HTERT RPE-1 (cell line): ENCODE measurements around the gene SELPLG.
"Not testable (repeated sequence)": the region's sequence is repeated elsewhere in the genome, so short reads cannot be mapped to it uniquely, and the experiment has no call there.

Experiments used
- in situ Hi-C: fragments of 300-500 bp; cut with MboI; formaldehyde crosslinking; loops from 4 replicates; pipeline ENCODE4 v1.14.3; 2020; ENCODE audit warnings: low sequenced_read_pairs

The SELPLG gene

DNA sequence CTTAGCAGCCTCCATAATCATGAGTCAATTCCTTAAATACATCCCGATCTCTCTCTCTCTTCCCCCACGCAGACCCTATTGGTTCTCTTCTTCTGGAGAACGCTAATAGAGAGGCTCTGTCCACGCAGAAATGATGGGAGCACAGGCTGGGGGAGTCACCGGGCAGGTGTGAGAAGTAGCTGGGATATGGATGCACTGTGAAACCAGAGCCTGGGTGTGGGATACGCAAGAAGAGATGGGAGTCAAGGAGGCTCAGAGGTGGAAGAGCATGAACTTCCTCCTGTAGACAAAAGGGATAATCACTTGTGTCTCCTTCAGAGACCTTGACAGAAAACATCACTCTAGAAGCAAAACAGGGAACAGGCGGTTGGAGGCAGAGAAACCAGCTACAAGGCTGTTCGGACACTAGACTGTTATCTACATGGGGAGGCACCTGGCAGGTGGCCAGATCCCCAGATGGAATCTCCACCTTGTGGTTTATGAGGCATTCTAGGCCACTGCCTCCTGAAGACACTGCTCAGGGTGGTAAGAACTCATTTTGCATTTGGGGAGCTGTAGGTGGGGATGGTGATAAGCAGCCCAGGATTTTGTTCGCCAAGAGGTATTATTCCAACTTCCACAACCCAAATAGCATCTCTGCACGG lies 7.2 kb upstream of the SELPLG start:
- in situ Hi-C loops: no loop called here

GRCh38 chr12:108638997-108639822 lies 5.5 kb upstream of the SELPLG start:
- in situ Hi-C loops: no loop called here

GRCh38 chr12:108638141-108638827 lies 4.6 kb upstream of the SELPLG start:
- in situ Hi-C loops: no loop called here

- in situ Hi-C loops: no loop called here
These were observed 3.7 kb upstream of the SELPLG start for GRCh38 chr12:108637222-108637971.

DNA sequence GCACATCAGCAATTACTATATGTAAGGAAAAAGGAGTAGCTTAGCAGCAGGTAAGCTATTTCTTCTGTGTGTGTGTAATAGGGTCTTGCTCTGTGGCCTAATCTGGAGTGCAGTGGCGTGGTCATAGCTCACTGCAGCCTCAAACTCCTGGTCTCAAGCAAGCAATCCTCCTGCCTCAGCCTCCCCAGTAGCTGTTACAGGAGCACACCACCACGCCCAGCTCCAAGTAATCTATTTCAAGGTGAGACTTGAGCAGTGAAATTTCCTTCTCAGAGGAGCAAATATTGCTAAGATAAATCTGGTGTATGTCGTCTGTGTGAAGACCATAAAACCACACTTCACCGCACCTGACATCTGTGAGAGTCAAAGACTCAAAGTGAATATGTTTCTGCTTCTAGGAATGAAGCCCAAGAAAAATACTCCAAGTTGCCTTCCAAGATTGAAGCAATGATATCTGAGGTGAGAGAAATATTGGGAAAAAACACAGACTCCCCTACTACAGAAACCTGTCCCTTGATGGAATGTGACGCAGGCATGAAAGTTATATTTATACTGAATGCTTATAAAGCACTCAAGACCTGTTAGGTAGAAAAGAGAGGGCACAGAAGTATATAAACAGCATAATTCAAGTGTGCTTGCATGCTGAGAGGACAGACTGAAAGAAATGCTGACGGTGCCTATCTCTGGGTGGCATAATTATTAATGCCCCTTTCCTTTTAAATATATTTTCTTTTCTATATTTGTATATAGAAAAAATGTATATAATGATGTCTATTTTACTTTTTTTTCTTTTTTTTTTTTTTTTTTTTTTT lies 2.5 kb upstream of the SELPLG start:
- in situ Hi-C loops: no loop called here

DNA sequence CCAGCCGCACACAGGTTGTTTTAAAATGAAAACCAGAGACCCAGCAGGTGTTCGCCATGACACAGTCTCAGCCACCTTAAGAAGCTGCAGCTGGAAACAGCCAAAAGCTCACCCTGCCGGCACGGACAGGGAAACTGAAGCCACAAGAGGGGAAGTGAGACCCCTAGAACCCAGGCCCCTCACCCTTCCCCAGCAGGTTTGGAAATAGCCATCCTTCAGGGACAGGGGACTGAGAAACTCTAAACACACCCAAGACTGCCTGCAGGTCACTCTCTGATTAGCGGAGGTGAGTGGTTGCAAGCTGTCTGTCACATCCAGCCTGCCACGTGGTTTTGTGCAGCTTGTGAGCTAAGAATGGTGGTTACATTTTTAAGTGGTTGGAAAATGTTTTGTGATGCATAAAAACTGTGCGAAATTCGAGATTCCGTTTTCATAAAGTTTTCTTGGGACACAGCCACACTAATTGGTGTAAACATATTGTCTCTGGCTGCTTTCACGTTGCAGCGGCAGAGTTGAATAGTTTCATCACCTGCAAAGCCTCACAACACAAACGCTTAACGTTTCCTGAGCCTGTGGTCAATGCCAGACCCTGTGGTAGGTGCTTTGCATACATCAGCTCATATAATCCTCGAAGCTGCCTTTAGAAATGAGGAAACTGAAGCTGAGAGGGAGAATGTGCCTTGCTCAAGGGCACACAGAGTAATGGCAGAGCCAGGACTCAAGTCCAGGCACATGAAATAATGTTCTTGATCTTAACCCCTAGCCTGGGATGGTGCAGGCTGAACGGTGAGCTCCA lies 1.7 kb upstream of the SELPLG start:
- in situ Hi-C loops: no loop called here

DNA sequence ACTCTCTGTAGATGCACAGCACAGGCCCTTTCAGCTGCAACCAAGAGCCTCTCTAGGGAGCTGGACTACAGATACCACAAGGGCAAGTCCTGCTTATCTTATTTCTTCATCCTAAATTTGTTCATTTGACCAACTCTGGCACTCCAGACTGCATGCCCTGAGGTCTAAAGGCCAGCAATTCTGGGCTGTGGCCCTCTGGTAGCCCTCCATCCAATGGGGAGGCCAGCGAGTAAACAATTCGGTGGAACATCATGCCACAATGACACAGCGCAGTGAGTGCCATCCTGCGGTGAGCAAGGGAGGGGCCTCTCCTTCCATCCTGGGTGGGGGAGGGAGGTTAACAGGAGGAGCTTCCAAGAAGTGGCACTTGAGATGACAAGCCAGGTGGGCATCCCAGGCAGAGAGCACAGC lies 652 bp upstream of the SELPLG start:
- in situ Hi-C loops: no loop called here

DNA sequence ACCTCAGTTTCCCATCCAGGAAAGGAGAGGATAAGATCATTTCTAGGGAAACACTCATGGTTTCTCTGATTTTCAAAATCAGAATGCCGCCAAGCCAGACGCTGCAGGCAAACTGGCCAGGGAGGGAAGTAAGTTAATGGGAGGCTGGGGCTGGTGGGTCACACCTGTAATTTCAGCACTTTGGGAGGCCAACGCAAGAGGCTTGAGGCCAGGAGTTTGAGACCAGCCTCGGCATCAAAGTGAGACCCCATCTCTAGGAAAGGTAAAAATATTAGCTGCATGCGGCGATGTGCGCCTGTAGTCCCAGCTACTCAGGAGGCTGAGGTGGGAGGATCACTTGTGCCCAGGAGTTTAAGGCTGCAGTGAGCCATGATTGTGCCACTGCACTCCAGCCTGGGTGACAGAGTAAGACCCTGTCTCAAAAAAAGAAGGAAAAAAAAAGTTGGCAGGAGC lies 587 bp downstream of the SELPLG start:
- in situ Hi-C loops: no loop called here

DNA sequence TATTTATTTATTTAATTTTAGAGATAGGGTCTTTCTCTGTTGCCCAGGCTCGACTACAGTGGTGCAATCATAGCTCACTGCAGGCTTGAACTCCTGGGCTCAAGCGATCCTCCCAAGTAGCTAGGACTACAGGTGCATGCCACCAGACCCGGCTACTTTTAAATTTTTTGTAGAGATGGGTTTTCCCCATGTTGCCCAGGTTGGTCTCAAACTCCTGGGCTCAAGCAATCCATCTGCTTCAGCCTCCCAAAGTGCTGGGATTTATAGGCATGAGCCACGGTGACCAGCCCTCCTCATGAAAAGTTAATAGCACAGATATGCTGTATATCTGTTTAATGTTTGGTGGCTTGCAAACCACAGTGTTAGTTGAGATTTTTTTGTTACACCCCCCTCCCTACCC lies 2.4 kb downstream of the SELPLG start:
- in situ Hi-C loops: not testable (repeated sequence)

DNA sequence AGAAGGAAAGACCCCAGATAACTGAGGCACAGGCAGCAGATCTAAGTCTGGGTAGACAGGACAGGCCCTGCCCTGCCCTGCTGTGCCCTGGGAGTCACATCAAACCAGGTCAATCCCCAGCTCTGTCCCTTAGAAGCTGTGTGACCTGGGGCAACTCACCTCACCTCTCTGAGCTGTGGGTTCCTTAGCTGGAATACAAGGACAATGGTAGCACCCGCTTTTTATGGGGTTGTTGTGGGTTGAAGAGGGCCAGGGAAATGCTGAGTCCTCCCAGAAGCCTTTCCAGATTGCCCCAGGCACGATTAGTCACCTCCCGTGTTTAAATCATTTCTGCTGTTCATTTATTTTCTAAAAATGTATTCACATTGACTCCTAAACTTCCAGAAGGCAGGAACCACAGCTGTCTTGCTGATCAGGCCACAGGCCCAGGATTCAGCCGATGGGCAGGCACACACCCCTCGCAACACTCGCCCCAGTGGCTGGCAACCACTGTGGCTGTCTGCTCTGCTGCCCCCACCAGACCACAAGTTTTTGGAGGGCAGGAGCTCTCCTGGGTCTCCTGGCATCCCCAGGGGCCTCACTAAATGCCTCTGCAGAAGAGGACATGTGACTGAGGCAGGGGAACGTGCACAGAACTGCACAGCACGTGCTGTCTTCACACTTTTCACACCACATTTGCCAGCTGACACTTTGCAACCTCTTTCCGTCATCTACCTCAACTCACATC lies 3.0 kb downstream of the SELPLG start:
- in situ Hi-C loops: no loop called here

DNA sequence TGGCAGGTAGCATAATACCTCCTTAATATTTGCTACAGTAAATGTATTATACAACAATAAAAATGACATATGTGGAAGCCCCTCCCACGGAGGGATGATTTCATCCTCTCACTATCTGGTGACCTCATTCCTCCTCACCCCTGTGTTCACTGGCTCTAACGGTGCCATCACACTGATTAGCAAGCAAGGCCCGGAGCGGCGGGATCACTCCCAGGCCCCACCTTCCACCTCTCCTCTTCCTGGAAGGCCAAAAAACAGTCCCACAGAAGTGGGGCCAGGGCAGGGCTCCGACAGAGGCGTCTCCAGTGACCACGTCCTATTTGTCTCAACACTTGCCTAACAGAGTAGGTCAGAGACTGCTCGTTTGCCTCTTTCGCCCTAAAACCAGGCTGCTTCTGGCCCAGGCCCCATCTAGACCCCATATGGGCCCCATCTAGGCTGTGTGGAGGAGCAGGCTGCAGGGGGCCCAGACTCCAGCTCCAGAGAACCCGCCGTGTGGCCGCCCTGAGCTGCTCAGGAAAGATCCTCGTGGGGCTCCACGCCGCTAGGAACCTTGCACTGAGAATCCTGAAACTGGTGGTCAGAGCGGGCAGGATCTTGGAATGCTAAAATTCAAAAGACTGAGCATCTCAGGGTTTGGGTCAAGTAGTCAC lies 3.7 kb downstream of the SELPLG start:
- in situ Hi-C loops: no loop called here

- in situ Hi-C loops: no loop called here
These were observed 4.5 kb downstream of the SELPLG start for GRCh38 chr12:108629151-108629550.

DNA sequence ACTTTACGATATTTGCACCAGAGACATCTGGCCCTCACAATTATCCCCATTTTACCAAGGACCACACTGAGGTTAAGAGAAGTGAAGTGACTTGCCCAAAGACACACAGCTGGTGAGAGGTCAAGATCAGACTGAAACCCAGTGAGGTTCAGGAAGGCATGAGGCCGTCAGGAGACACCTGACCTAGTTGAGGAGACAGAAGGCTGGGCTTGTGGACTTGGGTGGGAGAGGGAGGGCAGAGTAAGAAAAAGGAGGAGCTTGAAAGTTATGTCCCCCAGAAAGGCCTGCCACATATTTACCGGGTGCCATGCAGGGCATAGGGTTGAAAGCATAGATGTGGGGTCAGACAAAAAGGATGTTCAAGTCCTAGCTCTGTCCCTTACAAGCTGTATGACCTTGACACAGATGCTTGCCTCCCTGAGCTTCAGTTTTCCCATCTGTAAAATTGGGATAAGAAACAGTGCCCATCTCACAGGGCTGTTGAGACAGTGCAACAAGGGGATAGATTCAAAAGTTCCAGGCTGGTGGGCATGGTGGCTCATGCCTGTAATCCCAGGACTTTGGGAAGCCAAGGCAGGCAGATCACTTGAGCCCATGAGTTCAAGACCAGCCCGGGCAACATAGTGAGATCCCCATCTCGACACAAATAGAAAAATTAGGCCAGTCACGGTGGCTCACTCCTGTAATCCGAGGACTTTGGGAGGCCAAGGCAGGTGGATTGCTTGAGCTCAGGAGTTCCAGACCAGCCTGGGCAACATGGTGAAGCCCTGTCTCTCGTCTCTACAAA lies 6.4 kb downstream of the SELPLG start:
- in situ Hi-C loops: no loop called here

GRCh38 chr12:108625228-108625627 lies 8.5 kb downstream of the SELPLG start:
- in situ Hi-C loops: no loop called here

DNA sequence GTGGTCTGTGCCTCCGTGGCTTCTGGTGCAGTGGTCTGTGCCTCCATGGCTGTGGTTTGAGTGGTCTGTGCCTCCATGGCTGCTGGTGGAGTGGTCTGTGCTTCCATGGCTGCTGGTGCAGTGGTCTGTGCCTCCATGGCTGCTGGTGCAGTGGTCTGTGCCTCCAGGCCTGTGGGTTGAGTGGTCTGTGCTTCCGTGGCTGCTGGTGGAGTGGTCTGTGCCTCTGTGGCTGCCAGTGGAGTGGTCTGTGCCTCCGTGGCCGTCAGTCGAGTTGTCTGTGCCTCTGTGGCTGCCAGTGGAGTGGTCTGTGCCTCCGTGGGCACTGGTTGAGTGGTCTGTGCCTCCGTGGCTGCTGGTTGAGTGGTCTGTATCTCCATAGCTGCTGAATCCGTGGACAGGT lies 10.1 kb downstream of the SELPLG start:
- in situ Hi-C loops: no loop called here

DNA sequence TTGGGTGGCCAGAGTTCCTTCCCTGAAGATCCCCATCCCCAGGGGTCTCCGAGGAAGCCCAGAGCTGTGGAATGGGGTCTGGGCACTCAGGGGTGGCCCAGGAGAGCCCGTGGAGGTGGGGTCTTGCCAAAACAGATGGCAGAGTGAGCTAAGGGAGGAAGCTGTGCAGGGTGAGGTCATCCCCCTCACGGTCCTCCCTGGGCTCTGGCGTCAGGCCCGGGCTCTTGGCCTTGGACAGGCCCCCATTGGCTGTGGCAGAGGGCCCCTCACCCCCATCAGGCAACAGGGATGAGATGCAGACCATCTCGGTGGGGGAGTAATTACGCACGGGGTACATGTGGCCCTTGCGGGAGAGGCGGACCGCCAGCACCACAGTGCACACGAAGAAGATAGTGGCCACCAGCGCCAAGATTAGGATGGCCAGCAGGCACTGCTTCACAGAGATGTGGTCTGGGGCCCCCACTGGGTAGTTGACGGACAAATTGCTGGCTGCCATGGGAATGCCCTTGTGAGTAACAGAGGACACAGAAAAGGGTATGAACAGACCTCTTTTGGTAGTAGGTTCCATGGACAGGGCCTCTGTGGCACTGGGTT lies 10.7 kb downstream of the SELPLG start:
- in situ Hi-C loops: no loop called here

GRCh38 chr12:108622421-108622820 lies 11.3 kb downstream of the SELPLG start:
- in situ Hi-C loops: no loop called here
